ENCODE results near the gene KRTAP9-1.
"Not testable (repeated sequence)": the region's sequence is repeated elsewhere in the genome, so short reads cannot be mapped to it uniquely, and the experiment has no call there.

Gene KRTAP9-1

GRCh38 chr17:41184480-41184961 is 5.2 kb upstream of the KRTAP9-1 start, which contains the start of gene KRTAP4-1:
Gene KRTAP4-1 (minus strand): TSS chr17:41184911. CDS start chr17:41184854, 57 bp downstream.
- DNase-seq: no peak

- DNase-seq: no peak
Observed at GRCh38 chr17:41185001-41185400, 4.7 kb upstream of the KRTAP9-1 start.

GRCh38 chr17:41186872-41187271 is 2.8 kb upstream of the KRTAP9-1 start:
- DNase-seq: no peak

DNA sequence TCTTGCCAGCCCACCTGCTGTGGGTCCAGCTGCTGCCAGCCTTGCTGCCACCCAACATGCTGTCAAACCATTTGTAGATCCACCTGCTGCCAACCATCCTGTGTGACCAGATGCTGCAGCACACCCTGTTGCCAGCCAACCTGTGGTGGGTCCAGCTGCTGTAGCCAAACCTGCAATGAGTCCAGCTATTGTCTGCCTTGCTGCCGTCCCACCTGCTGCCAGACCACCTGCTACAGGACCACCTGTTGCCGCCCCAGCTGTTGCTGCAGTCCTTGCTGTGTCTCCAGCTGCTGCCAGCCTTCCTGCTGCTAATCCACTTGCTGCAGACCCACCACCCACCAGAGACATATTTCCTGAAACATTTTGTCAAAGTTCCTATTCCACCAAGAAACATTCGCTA is 641 bp downstream of the KRTAP9-1 start:
- DNase-seq: no peak

- DNase-seq: no peak
Observed at GRCh38 chr17:41196068-41196467, 6.4 kb downstream of the KRTAP9-1 start.

DNA sequence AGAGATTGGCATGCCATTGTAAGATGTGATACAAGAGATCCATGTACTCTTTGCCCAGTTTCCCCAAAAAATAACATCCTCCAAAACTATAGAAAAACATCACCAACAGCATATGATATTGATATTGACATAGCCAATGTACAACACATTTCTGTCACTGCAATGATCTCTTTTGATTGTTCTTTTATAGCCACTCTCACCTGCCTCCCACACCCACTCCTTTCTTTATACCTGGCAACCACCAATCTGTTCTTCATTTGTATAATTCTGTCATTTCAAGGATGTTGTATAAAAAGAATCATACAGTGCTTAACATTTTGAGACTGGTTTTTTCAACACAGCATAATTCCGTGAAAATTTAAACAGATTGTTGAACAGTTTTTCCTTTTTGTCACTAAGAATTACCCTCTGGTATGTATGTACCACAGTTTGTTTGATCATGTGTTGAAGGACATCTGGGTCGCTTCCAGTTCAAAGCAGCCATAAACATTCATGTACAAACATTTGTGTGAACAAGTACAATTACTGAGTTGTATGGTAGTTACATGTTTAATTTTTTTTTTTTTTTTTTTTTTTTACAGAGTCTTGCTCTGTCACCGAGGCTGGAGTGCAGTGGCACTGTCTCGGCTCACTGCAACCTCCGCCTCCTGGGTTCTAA is 9.9 kb downstream of the KRTAP9-1 start:
- no peak for DNase-seq

DNA sequence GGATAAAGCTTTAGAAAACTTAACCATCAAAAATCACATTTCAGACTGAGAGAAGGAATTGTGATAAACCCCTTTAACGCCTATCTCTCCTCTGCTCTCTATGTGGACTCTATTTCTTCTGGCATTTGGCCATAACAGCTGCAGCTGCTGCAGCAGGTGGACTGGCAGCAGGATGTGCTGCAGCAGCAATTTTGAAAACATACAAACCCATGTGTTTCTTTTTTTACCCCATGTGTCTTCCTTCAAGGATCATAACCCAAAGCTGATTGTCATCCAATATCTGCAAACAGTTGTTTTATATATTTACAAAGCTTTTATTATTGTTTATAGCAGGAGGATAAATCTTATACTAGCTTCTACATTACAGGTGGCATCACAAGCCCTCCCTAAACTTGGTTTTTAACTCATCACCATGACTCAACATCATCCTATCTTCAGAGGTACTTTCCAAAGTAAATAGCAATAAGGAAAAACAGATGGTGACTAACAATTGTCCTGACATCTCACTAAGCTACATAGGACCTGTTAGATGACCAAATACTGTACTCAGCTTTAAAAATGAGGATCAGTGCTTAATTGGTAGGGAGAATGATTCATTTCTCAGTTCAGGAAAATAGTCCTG is 22.3 kb downstream of the KRTAP9-1 start:
- DNase-seq: peak; percentile 39

DNA sequence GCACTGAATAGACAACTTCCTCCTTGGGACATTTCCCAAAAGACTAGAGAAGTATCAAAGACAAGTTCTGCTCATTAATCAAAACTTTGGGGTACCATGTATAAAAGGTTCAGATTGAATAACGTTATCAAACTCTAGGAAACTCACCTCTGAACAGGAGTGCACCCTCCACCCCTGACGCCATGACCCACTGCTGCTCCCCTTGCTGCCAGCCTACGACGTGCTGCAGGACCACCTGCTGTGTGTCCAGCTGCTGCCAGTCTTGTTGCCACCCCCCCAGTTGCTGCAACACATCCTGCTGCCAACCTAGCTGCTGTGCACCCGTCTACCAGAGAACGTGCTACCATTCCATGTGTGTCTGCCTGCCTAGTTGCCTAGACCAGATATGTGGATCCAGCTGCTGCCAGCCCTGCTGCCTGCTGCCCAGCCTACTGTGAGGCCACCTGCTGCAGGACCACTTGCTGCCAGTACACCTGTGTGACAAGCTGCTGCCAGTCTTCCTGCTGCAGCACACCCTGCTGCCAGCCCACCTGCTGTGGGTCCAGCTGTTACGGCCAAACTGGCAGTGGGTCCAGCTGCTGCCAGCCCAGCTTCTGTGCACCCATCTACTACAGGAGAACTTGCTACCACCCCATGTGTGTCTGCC is 23.0 kb downstream of the KRTAP9-1 start:
- DNase-seq: no peak

DNA sequence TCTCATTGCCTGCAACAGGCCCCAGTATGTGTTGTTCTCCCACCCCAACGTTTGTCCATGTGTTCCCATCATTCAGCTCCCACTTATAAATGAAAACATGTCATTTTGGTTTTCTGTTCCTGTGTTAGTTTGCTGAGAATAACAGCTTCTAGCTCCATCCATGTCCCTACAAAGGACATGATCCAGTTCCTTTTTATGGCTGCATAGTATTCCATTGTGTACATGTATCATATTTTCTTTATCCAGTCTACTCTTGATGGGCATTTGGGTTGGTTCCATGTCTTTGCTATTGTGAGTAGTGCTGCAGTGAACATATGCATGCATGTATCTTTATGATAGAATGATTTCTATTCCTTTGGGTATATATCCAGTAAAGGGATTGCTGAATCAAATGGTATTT is 26.0 kb downstream of the KRTAP9-1 start:
- DNase-seq: no peak

- peak; percentile 15 for DNase-seq
Observed at GRCh38 chr17:41223821-41224220, 34.1 kb downstream of the KRTAP9-1 start.

- DNase-seq: no peak
Observed at GRCh38 chr17:41226051-41226450, 36.4 kb downstream of the KRTAP9-1 start.

DNA sequence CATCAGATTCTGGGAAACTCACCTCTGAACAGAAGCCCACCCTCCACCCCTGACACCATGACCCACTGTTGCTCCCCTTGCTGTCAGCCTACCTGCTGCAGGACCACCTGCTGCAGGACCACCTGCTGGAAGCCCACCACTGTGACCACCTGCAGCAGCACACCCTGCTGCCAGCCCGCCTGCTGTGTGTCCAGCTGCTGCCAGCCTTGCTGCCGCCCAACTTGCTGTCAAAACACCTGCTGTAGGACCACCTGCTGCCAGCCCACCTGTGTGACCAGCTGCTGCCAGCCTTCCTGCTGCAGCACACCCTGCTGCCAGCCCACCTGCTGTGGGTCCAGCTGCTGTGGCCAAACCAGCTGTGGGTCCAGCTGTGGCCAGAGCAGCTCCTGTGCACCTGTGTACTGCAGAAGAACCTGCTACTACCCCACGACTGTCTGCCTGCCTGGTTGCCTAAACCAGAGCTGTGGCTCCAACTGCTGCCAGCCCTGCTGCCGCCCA is 37.0 kb downstream of the KRTAP9-1 start, which contains the start of gene KRTAP9-2:
KRTAP9-2 (plus strand) TSS at position 51 of the 498 bp plus-strand sequence; CDS start at position 58, 7 bp downstream.
- not testable (repeated sequence) for DNase-seq

DNA sequence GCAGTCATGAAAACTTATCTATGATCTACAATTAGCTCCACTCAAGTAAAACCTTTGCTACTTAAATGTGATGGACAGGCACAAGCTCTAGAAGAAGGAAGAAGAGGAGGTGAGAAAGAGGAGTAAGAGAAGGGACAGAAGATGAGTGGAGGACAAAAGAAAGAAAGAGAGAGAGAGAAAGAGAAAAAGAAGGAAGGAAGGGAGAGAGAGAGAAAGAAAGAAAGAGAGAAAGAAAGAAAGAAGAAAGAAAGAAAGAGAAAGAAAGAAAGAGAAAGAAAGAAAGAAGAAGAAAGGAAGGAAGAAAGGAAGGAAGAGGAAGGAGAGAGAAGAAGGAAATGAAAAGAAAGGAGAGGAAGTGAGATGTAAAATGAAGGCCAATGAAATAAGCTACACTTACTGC is 40.4 kb downstream of the KRTAP9-1 start:
- DNase-seq: no peak

DNA sequence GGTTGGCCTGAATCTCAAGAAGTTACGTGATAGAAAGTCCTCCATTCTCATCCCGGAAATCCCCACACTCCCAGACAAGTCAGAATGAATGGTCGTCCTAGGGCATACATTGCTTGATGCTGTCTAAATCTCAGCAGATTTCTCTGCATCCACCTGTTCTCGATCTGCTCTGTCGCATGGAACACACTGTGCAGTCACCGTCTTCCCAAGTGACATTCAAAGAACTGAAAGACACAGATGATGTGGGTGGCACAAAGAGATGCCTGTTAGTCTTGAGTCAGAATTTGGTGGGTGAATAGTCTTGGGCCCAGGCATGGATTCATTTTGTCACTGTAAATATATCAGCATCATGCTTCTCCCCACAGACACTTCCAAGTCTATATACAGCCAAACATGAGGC is 42.0 kb downstream of the KRTAP9-1 start:
- no peak for DNase-seq

DNA sequence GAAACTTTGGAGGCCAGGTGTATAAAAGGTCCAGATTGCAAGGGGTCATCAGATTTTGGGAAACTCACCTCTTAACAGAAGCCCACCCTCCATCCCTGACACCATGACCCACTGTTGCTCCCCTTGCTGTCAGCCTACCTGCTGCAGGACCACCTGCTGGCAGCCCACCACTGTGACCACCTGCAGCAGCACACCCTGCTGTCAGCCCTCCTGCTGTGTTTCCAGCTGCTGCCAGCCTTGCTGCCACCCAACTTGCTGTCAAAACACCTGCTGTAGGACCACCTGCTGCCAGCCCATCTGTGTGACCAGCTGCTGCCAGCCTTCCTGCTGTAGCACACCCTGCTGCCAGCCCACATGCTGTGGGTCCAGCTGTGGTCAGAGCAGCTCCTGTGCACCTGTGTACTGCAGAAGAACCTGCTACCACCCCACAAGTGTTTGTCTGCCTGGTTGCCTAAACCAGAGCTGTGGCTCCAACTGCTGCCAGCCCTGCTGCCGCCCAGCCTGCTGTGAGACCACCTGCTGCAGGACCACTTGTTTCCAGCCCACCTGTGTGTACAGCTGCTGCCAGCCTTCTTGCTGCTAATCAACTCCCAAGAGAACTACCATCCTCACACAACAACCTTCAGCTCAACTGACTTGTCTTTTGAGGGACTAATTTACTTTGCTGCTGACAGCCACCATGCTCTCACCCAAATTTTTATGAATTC is 42.9 kb downstream of the KRTAP9-1 start, which contains the start of gene KRTAP9-3:
KRTAP9-3 (plus strand) TSS at position 51 of the 707 bp plus-strand sequence; CDS start at position 104, 53 bp downstream.
- not testable (repeated sequence) for DNase-seq

GRCh38 chr17:41237116-41237515 is 47.4 kb downstream of the KRTAP9-1 start:
- not testable (repeated sequence) for DNase-seq

DNA sequence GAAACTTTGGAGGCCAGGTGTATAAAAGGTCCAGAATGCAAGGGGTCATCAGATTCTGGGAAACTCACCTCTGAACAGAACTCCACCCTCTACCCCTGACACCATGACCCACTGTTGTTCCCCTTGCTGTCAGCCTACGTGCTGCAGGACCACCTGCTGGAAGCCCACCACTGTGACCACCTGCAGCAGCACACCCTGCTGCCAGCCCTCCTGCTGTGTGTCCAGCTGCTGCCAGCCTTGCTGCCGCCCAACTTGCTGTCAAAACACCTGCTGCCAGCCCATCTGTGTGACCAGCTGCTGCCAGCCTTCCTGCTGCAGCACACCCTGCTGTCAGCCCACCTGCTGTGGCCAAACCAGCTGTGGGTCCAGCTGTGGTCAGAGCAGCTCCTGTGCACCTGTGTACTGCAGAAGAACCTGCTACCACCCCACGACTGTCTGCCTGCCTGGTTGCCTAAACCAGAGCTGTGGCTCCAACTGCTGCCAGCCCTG is 48.3 kb downstream of the KRTAP9-1 start, which contains the start of gene KRTAP9-8:
KRTAP9-8 (plus strand) TSS at position 51 of the 489 bp plus-strand sequence; CDS start at position 104, 53 bp downstream.
- not testable (repeated sequence) for DNase-seq

All from fibroblast of skin of right quadriceps (primary cell).